ENCODE data around the gene PLPP3.

DNA sequence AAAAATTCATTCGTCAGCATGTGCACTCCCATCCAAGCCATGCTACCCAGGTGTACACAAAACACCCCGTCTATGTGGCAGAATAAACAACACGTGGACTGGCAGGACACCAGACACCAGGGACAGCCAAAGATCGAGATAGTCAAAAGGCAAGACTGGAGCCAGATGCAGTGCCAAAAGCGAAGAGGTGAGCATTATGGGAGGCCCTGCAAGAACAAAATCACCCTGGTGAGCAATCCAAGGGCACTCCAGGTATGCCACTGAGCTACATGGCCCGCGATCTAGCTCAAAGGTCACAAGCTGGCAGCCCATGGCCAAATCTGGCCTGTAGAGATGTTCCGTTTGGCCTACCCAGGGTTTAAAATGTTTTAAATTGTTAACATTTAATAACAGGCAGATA lies 33.7 kb downstream of the PLPP3 start:
- TF ChIP-seq, protein P1, sequence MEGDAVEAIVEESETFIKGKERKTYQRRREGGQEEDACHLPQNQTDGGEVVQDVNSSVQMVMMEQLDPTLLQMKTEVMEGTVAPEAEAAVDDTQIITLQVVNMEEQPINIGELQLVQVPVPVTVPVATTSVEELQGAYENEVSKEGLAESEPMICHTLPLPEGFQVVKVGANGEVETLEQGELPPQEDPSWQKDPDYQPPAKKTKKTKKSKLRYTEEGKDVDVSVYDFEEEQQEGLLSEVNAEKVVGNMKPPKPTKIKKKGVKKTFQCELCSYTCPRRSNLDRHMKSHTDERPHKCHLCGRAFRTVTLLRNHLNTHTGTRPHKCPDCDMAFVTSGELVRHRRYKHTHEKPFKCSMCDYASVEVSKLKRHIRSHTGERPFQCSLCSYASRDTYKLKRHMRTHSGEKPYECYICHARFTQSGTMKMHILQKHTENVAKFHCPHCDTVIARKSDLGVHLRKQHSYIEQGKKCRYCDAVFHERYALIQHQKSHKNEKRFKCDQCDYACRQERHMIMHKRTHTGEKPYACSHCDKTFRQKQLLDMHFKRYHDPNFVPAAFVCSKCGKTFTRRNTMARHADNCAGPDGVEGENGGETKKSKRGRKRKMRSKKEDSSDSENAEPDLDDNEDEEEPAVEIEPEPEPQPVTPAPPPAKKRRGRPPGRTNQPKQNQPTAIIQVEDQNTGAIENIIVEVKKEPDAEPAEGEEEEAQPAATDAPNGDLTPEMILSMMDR (IDR thresholded peaks at IDR 0.05): no peak
- TF ChIP-seq POLR2AphosphoS5 (IDR thresholded peaks at IDR 0.05; ENCODE audit: low read depth, low read length): no peak
